NCI-H524 treated with DMSO at 0.1 percent for 48 hours (cell line): Measurements from ENCODE around the gene POLR3A.

Source experiments
- DNase-seq: peaks from one replicate; lab custom pipeline; 2025; lab: John Stamatoyannopoulos, UW

Gene POLR3A

DNA sequence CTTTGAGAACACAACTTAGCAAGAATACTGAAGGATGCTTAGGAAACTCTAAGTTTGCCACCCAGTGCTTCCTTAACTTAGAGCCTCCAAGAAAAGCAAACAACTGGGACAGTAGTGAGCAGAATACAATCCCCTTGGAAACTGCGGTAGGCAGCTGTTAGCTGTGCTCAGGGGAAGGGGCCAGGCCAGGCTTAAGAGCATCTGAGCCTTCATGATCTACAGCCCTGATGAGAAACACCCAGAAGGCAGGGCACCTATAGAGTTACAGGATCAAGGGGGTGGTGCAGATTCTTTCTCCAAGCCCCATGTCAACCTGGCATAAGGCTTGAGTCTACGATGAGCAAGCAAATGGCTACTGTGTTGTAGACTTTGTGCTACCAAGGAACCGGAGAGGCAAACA, 51.4 kb downstream of the POLR3A start:
- no peak for DNase-seq

DNA sequence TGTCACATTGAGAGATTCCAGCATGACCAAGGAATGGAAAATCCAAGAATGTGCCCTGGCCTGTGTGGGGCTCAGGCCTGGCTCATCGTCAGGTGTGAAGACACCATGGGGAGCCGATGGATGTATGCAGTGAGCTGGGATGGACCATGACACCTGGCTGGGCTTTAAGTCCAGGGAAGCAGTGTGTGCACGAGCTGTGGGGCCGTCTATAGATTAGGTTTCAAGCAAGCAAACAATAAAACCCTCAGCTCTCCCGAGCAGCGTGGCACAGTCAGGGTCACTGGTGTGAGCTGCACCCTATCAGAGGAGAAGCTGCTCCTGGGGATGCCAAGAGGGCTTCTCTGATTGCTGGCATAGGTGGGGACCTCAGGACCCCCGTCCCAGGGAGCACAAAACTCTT, 52.3 kb downstream of the POLR3A start:
- no peak for DNase-seq

DNA sequence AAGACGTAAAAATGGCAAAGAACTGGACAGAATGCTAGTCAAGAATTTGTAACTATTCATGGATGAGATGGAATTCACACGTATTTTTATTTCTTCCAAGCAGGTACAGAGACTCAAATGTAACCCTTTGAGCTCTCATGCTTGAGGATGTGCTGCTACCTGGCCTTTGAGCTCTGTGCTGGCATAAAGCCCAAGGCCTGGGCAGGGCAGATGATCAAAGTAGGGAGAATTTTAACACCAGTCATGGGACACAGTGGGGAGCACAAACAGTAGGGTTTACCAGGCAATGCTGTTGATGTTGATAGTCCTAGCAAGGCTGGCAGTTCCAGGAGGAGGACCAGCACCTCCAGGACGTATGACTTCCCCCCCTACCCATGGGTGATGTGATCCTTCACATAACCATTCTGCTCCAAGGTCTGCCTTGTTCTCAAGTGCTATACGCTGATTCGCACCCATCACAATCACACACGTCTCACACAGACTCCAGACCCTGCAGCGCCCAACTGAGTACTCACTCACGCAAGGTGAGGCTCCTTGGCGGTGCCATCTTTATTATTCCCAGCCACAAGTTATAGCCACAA, 54.1 kb downstream of the POLR3A start:
- no peak for DNase-seq

DNA sequence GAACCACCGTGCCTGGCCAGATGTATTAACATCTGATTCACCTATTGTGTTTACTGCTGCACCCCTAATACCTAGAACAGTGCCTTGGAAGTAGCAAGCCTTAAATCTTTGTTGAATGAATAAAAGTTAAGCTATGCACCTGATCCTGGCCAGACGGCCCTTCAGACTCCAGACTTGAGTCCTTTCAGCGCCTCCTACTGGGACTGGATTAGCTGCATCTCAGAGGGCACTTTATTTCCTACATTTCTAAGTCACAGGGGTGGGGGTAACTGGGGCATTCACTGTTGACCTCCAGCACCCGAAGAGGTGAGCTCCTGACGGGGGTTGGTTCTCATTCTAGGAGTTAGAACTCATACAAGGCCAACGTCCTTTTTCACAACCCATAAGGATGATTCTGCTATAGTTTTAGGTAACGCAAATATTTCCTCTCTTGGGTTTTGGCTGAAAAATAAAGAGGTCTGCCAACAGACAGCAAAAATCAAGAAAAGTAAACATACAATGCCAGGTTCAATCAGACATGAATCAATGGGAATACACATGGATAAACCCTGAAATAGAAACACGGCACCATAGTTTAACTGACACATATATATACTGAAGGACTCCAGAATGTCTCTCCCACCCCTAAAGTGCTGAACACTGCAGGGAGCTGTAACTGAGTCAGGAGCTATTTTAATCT, 54.8 kb downstream of the POLR3A start:
- no peak for DNase-seq

DNA sequence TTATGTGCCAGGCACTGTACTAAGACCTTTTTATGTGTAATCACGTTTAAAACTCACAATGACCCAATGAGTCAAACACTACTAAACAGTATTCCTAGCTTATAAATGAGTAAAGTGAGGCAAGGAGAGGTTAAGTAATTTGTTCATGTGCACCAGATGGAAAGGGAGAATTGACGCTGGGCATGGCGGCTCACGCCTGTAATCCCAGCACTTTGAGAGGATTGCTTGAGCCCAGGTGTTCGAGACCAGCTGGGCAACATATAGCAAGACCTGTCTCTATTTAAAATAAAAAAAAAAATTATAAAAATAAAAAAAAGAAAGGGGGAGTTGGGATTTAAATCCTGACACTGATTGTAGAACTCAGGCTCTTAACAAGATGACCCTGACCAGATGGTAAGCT, 56.0 kb downstream of the POLR3A start:
- no peak for DNase-seq

DNA sequence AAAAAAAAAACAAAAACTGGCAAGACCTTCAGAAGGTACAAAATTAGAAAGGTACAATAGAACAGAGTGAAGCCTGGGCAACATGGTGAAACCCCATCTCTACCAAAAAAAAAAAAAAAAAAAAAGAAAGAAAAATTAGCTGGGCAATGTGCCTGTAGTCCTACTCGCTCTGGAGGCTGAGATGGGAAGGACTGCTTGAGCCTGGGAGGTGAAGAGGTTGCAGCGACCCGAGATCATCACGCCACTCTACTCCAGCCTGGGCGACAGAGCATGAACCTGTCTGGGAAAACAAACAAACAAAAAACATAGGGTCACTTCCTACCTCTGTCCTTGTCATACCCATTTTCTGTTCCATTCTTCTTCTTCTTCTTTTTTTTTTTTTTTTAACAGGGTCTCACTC, 57.2 kb downstream of the POLR3A start:
- no peak for DNase-seq

DNA sequence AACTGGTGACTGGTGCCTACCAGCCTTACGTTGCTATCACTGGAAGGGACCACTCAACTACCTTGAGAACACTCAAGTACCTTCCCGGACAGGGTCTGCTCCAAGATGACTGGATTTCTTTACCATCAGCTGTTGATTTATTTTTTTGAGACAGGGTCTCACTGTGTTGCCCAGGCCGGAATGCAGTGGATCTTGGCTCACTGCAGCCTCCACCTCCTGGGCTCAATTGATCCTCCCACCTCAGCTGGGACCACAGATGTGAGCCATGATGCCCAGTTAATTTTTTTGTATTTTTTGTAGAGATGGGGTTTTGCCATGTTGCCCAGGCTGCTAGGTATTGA, 57.5 kb downstream of the POLR3A start:
- DNase-seq, result no peak

DNA sequence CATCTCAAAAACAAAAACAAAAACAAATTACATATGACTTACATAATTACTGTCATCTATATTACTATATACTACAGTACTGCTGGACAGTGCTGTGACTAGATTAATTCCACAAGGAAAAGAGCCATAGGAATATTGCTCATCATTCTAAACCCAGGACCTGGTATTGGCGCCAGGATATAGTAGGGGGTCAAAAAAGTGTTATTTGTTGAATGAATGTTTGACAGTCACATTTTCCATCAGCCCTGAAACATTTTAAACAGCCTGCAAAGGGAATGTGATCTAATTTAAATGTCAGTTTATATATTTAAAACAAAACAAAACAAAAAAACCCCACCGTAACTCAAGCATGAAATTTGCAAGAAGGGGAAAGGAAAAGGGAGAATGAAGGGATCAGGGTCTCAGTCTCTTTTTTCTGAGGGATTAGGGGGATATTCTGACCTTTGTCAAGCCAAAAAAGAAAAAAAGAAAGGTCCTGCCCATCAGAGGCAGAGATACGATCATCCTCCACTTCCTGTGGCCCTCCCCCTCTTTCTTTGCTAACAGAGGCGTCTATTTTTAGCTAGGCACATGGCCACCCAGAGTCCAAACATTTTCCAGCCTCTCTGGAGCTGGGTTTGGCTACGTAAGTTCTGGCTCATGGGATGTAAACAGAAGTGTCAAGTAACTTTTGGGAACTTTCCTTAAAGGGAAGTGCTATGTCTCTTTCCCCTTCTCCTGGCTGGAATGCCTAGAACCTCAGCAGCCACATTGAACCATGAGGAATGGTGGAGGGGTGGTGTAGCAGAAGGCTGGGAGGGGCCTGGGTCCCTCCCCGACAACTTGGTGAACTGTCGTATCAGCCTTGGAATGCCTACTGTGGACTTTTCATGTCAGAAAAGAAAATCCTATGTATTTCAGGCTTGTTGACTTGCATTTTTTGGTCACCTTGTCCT, 58.2 kb downstream of the POLR3A start:
- no peak for DNase-seq

DNA sequence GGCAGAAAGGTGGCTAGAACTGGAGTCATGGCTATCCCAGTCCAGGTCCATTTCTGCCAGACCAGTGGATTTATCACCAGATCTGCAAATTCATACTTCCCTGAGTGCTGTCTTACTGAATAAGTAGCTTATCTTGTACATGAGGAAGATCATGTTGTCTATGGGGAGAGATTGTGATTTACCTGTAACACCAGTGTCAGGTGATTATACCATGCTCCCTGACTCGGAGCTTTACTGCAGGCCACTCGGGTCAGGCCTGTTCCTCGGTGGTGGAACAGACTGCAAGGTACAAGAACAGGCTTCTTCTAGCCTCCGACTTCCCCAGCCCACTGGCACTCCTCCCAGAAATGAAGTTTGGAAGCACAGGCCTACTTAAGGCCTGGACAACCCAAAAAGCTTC, 60.2 kb downstream of the POLR3A start:
- DNase-seq, result no peak

DNA sequence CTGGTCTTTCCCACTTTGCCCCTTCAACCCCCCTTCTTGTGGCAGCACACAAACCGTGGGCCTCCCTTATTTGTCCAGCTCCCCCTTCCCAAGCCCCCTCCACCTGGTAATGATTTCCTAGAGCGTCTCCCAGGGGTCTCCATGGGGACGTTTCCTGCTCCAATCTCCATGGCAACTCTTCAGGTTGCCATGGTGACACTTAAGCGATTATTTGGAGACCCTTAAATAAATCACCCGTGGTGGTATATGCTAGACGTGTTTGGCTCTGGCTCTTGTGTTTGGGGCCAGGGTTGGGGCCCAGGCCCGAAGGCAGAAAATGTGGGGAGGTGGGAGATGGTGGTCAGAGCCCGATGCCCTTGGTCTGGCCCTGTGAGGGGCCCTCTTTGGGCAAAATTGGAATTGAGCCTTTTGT, 61.7 kb downstream of the POLR3A start:
- DNase-seq, result no peak

DNA sequence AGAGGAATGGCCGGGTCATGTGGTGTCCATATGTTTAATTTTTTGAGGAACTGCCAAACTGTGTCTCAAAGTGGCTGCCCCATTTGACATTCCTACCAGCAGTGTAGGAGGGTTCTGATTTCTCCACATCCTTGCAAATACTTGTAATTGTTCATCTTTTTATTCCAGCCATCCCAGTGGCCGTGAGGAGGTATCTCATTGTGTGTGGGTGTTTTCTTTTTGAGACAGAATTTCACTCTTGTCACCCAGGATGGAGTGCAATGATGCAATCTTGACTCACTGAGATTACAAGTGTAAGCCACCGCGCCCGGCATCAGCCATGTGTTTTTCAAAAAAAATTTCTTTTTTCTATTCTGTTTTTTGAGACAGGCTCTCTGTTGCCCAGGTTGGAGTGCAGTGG, 64.0 kb downstream of the POLR3A start:
- DNase-seq, result no peak

DNA sequence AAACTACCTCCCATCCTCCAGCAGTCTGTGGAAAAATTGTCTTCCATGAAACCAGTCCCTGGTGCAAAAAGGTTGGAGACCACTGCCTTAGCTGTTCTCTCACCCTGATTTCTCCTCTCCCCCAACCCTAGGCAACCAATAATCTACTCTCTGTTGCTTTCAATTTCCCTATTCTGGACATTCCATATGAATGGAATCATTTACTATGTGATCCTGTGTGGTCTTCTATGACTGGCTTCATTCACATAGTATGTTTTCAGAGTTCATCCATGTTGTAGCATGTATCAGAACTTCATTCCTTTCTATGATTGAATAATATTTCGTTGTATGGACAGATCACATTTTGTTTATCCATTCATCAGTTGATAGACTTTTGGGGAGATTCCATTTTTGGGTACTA, 64.5 kb downstream of the POLR3A start:
- DNase-seq, result no peak

DNA sequence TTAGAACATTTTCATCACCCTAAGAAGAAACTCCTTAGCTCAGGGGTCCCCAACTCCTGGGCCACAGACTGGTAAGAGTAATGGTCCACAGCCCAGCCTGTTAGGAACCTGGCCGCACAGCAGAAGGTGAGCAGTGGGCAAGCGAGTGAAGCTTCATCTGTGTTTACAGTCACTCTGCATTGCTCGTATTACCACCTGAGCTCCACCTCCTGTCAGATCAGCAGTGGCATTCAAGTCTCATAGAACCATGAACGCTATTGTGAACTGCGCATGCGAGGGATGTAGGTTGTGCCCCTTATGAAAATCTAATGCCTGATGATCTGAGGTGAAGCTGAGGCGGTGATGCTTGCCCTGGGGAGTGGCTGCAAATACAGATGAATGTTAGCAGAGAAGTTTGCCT, 65.4 kb downstream of the POLR3A start:
- DNase-seq, result no peak

DNA sequence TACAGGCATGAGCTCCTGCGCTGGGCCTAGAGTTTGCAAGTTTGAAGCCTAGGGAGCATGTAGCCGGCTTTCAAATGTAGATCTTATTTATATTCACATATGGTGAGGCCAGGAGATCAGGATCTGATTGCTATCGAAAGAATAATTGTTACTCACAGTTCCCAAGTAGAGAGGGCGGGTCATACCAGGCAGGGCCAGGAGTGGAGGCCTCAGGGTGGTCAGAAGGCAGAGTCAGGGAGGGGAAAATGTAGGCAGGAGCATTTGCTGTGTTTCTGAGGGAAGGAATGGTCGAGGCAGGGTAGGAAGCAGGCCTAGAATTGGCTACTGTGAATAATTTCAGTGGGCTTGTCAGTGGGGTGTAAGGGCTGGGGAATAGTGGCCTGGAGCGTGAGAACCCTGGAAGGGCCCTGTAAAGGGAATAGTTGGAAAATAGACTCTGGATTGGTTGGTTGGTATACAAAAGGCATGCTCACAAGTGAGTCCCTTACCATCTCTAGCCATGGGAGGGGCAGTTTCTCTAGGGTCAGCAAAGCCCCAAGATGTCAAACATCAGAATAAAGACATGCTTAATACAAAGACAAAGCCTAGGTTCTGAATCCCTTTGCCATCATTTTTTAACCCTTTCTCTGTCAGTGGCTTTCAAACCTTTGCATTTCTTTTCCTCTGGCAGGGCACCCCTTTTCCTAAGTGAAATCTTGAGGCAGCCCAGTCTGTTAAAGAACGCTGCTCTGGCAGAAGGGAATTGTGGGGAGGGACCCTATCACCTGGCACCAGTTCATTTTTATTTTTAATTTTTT, 66.8 kb downstream of the POLR3A start:
- no peak for DNase-seq

DNA sequence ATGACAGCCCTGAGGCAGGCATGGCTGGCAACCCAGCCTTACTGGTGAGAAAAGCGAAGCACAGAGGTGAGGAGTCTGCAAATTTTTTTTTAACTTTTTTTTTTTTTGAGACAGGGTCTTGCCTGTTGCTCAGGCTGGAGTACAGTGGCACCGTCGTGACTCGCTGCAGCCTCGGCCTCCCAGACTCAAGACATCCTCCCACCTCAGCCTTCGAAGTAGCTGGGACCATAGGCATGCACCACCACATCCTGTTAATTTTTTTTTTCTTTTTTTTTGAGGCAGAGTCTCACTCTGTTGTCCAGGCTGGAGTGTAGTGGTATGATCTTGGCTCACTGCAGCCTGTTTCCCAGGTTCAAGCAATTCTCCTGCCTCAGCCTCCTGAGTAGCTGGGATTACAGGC, 67.6 kb downstream of the POLR3A start:
- no peak for DNase-seq

DNA sequence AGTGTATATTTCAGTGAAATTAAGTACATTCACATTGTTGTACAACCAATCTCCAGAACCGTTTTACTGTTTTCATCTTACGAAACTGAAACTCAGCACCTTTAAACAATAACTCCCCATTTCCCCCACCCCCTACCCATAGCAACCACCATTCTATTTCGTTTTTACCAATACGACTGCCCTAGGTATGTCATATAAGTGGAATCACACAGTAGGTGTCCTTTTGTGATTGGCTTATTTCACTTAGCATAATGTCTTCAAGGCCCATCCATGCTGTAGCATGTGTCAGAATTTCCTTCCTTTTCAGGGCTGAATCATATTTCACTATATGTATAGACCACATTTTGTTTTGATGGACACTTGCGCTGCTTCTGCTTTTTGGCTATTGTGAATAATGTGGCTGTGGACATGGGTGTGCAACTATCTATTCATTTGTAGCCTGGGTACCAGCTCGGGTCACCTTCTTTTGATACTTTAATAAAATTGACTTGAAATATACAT, 68.4 kb downstream of the POLR3A start:
- DNase-seq, result no peak

DNA sequence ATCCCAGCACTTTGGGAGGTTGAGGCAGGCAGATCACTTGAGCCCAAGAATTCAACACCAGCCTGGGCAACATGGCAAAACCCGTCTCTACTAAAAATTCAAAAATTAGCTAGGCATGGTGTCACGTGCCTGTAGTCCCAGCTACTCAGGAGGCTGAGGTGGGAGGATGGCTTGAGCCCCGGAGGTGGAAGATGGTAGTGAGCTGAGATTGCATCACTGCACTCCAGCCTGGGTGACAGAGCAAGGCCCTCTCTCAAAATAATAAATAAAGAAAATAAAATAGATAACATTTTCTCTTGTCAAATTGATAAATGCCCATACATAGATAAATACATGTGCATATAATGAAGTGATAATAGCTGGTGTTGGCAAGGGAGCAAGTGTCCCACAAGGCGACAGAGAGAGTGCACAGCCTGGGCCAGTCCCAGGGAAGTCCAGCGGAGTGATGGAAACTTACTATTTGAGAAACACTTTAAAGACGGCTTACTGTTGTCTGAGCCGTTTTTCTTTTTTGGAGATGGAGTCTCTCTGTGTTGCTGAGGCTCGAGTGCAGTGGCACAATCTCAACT, 69.3 kb downstream of the POLR3A start:
- DNase-seq, result no peak

DNA sequence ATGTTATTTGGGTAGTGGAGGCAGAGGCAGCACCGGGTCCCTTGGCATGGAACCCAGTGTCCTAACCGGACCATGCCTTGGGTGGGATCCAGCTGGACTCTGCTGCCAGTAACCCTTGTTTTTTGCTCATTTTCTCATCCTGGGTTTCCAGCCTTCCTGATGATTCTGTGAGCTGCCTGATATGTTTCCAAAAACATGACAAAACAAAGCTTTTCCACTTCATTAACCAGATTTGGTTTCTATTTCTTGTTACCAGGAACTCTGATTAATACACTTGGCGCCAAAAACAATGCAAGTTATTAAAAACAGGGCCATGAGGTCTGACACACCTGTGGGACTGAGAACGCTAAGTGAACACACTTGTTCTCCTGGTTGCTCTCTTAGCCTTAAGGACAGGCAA, 69.9 kb downstream of the POLR3A start:
- no peak for DNase-seq

DNA sequence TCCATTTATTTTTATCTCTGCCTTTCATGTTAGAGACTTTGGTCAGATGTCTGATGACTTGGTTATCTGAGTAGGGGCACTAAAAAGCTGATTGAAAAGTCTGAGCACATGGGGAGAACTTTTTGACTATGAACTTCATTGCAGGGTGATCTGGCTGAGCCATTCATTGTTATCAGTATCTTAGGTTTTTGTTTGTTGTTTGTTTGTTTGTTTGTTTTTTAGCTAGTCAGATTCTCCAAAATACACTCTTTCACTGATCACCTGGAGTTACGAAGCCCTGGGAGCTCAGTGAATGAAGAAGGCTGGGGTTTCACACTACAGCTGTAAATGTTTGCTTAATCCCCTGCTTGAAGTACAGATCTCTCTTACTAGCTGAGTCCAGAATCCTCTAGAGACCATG, 74.2 kb downstream of the POLR3A start:
- DNase-seq, result no peak

DNA sequence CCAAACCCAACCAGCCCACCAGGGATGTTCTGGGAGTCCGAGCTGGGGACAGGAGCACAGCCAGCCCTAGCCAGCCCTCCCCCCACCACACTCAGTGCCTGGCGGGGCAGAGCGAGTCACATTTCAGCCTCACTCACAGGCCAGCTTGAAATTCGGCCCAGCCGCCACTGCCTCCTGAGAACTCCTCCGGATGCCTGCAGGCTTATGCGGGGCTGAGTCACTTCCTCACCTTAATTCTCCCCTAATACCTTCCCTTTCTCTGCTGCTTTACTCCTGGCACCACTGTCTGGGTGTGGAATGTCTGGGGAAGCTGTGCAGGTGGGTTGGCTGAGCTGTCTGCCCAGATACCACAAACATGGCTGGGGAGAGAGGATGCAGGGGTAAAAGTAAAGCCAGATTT, 80.1 kb downstream of the POLR3A start:
- DNase-seq, result no peak

DNA sequence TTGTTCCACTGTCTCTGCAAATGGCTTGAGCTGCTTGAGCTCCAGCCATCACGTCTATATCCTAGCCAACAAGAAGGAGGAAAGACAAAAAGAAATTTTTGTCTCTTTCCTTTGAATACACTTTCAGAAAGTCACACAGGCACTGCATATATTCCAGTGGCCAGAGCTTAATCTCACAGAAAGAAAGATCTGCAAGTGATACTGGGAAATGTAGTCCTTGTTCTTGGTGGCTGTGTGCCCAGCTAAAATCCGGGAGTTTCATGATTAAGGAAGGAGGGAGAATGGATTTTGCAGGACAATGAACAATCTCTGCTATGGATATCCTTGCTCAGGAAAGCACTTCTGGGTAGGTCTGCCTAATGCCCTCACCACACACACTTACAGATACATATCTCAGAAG, 83.2 kb downstream of the POLR3A start:
- DNase-seq, result no peak

DNA sequence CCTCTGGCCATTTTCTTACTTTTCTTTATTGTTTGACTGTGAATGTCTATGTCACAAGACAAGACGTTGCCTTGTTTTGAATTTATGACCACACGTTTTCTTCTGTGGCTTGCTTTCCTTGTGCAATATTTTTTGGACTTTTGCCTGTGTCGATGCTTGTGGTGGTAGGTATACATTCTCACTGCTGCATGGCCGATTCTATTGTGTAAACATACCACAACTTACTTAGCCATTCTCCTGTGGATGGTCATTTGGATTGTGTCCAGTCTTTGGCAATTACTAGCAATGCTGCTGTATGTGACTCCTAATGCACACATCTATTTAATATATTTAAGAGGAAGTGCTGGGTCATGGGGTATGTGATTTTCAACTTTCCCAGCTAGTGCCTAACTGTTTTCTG, 84.8 kb downstream of the POLR3A start:
- no peak for DNase-seq
